Thoracic aorta (tissue), 2 donors: ENCODE data around the gene SYNE1. TPM values are rescaled to one million over a fixed set of nuclear protein-coding genes. Genes with fewer than 3 reads are reported as not detected.

Experiments used
- ATAC-seq: fragments of 150-250 bp; one replicate; pipeline ENCODE4 v1.8.0; 2017; ENCODE audit warnings: low read depth; ENCODE audit not compliant: insufficient number of reproducible peaks, low FRiP score
- DNase-seq: peaks from one replicate; pipeline ENCODE4 v3.0.0-alpha.2; 2020; ENCODE audit warnings: low spot score
- H3K27ac ChIP-seq, 2 donors: fragments of 200-600 bp; sonication (generic); 1 replicate in 1 of 2; 2 replicates in 1 of 2; pipeline ENCODE4 v1.5.1; 2016; ENCODE audit warnings: mild to moderate bottlenecking in 2 of 2, moderate library complexity in 2 of 2
- H3K27me3 ChIP-seq: fragments of 200-600 bp; sonication (generic); replicated peaks from 2 replicates; pipeline ENCODE4 v1.6.0; 2016; ENCODE audit warnings: mild to moderate bottlenecking; ENCODE audit not compliant: insufficient read depth
- H3K36me3 ChIP-seq: fragments of 200-600 bp; sonication (generic); one replicate; pipeline ENCODE4 v1.5.1; 2016
- H3K4me1 ChIP-seq, 2 donors: fragments of 200-600 bp; sonication (generic); 1 replicate in 1 of 2; 2 replicates in 1 of 2; pipeline versions ENCODE4 v1.5.1 to v1.6.0; 2016; ENCODE audit warnings: low read depth in 2 of 2, mild to moderate bottlenecking in 1 of 2; ENCODE audit not compliant: control insufficient read depth in 1 of 2
- H3K4me3 ChIP-seq: fragments of 200-600 bp; sonication (generic); 2 replicates; pipeline ENCODE4 v1.5.1; 2016; ENCODE audit warnings: mild to moderate bottlenecking
- H3K9me3 ChIP-seq: fragments of 200-600 bp; sonication (generic); 2 replicates; pipeline ENCODE4 v1.5.1; 2016
- CTCF ChIP-seq: fragments of 200-600 bp; sonication (generic); IDR thresholded peaks from one replicate; pipeline ENCODE4 v1.5.1; 2019; ENCODE audit warnings: antibody characterized with exemption
- total RNA-seq, 2 donors: library from RNA; depleted of rRNA; stranded (reverse); fragments of >200 nt; gene quantifications; one replicate each; pipeline versions ENCODE4 v1.1.0 to v1.2.3, GENCODE V29; 2016

Gene SYNE1
- total RNA-seq, 2 donors from 2014 or later: 462 to 552 TPM

- Histone ChIP-seq H3K9me3 (no peaks in the 10 kb centered on the region), H3K4me3 (peak overlapping the region; percentile 80), H3K27me3 (no peaks in the 10 kb centered on the region), H3K36me3 (no peaks in the 10 kb centered on the region), H3K27ac (no peak overlapping the region), H3K4me1 (peaks cover 0 to 9% of the 10 kb centered on the region in 2 donors)
- TF ChIP-seq CTCF: no peak
- ATAC-seq: no peak
- no peak for DNase-seq
Observed at GRCh38 chr6:152636021-152636608, 1.0 kb downstream of the SYNE1 start.

GRCh38 chr6:152634773-152635172, 2.4 kb downstream of the SYNE1 start:
- no peak overlapping the region for H3K27ac ChIP-seq
- DNase-seq (no peak), ATAC-seq (no peak)
- H3K27me3 ChIP-seq: no peaks in the 10 kb centered on the region
- H3K4me3 ChIP-seq: no peak overlapping the region
- peaks cover 0 to 9% of the 10 kb centered on the region in 2 donors for H3K4me1 ChIP-seq
- no peak for TF ChIP-seq CTCF
- no peaks in the 10 kb centered on the region for H3K36me3 ChIP-seq
- H3K9me3 ChIP-seq: no peaks in the 10 kb centered on the region

- Histone ChIP-seq H3K27ac (no peak overlapping the region), H3K4me1 (peaks cover 0 to 9% of the 10 kb centered on the region in 2 donors), H3K27me3 (no peaks in the 10 kb centered on the region), H3K4me3 (no peak overlapping the region), H3K36me3 (no peaks in the 10 kb centered on the region), H3K9me3 (no peaks in the 10 kb centered on the region)
- no peak for TF ChIP-seq CTCF
- ATAC-seq (no peak), DNase-seq (no peak)
Observed at GRCh38 chr6:152632121-152632782, 4.9 kb downstream of the SYNE1 start.

GRCh38 chr6:152631376-152631775, 5.8 kb downstream of the SYNE1 start:
- Histone ChIP-seq H3K4me1 (peaks cover 0 to 8% of the 10 kb centered on the region in 2 donors), H3K4me3 (no peak overlapping the region), H3K9me3 (no peaks in the 10 kb centered on the region), H3K36me3 (no peaks in the 10 kb centered on the region), H3K27ac (no peak overlapping the region), H3K27me3 (no peaks in the 10 kb centered on the region)
- no peak for ATAC-seq
- no peak for DNase-seq
- no peak for TF ChIP-seq CTCF

GRCh38 chr6:152630832-152631231, 6.3 kb downstream of the SYNE1 start:
- Histone ChIP-seq H3K9me3 (no peaks in the 10 kb centered on the region), H3K4me1 (peaks cover 0 to 3% of the 10 kb centered on the region in 2 donors), H3K27me3 (no peaks in the 10 kb centered on the region), H3K4me3 (no peak overlapping the region), H3K36me3 (no peaks in the 10 kb centered on the region), H3K27ac (no peak overlapping the region)
- no peak for DNase-seq
- ATAC-seq: no peak
- TF ChIP-seq CTCF: no peak
